ENCODE data around the gene RNGTT. TPM values are rescaled to one million over a fixed set of nuclear protein-coding genes. Genes with fewer than 3 reads are reported as not detected.

RNGTT gene
- total RNA-seq, 2 donors from 2014 or later, result 7.8 to 11.4 TPM

DNA sequence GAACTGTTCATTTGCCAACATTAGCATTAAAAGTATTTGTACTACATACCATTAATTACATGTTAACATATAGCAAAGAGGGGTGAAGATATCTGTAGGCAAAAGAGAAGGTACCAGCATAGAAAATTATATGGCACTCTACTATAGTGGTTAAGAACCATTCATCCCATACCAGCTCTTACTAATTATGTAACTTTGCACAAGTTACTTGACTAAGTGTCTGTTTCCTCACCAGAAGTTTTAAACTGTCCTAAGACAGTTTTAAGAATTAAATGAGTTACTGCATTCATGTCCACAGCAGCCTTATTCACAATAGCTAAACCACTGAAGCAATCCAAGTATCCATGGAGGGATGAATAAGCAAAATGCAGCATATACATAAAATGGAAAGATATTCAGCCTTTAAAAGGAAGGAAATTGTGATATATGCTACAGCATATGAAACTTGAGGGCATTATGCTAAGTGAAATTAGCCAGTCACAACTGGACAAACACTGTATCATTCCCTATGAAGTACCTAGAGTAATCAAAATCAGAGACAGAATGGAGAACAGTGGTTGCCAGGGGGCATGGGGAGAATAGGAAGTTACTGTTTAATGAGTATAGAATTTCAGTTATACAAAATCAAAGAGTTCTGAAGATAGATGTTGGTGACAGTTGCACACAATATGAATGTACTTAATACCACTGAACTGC lies 98.9 kb downstream of the RNGTT start:
- DNase-seq, result no peak
- H3K4me3 ChIP-seq, result no peak overlapping the region
- no peak overlapping the region for H3K27ac ChIP-seq
- H3K36me3 ChIP-seq, result no peaks in the 10 kb centered on the region
- H3K27me3 ChIP-seq, result no peaks in the 10 kb centered on the region
- no peak for TF ChIP-seq CTCF (IDR thresholded peaks at IDR 0.05)
- no peaks in the 10 kb centered on the region for H3K9me3 ChIP-seq
- no peak overlapping the region for H3K9ac ChIP-seq (ENCODE audit: low read depth in 2 of 2, low read length in 2 of 2)
- intact Hi-C loops (cut with DNase I), result loop anchor here (5.0 kb wide), 1 partner anchor 932 kb away; no protein-coding TSS in a partner anchor
- no peaks in the 10 kb centered on the region for H3K4me1 ChIP-seq

- Histone ChIP-seq H3K27me3 (no peaks in the 10 kb centered on the region), H3K9ac (ENCODE audit: low read depth in 2 of 2, low read length in 2 of 2) (no peak overlapping the region), H3K36me3 (no peaks in the 10 kb centered on the region), H3K27ac (no peak overlapping the region), H3K4me1 (no peaks in the 10 kb centered on the region), H3K9me3 (no peaks in the 10 kb centered on the region), H3K4me3 (no peak overlapping the region)
- no peak for DNase-seq
- no peak for TF ChIP-seq CTCF (IDR thresholded peaks at IDR 0.05)
- intact Hi-C loops (cut with DNase I), result no loop called here
Measured at GRCh38 chr6:88860310-88860709, 103.1 kb downstream of the RNGTT start.

- H3K36me3 ChIP-seq, result no peaks in the 10 kb centered on the region
- TF ChIP-seq CTCF (IDR thresholded peaks at IDR 0.05), result no peak
- H3K4me3 ChIP-seq, result no peak overlapping the region
- no peaks in the 10 kb centered on the region for H3K4me1 ChIP-seq
- DNase-seq, result no peak
- intact Hi-C loops (cut with DNase I), result no loop called here
- no peaks in the 10 kb centered on the region for H3K9me3 ChIP-seq
- no peak overlapping the region for H3K27ac ChIP-seq
- H3K9ac ChIP-seq (ENCODE audit: low read depth in 2 of 2, low read length in 2 of 2), result no peak overlapping the region
- no peaks in the 10 kb centered on the region for H3K27me3 ChIP-seq
Measured at GRCh38 chr6:88858455-88858854, 105.0 kb downstream of the RNGTT start.

DNA sequence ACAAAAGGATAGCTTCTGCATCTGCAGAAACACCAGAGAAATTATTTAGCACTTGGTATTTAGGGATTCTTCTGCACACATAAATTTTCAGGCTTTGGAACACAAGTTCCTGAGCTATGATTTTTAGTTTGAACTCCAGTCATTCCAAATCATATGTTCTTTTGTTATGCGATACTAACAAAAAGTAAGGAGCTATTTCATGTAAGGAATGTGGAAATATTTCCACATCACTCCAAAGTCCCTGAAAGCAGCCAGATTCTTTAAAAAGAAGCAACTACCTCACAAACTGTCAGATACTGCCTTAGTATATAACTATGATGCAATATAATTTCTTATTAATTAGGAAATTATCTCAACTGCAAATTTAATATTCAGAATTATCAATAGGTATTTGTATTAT lies 106.9 kb downstream of the RNGTT start:
- no peaks in the 10 kb centered on the region for H3K9me3 ChIP-seq
- H3K36me3 ChIP-seq, result no peaks in the 10 kb centered on the region
- intact Hi-C loops (cut with DNase I), result no loop called here
- TF ChIP-seq CTCF (IDR thresholded peaks at IDR 0.05), result no peak
- H3K27ac ChIP-seq, result no peak overlapping the region
- H3K9ac ChIP-seq (ENCODE audit: low read depth in 2 of 2, low read length in 2 of 2), result no peak overlapping the region
- H3K27me3 ChIP-seq, result no peaks in the 10 kb centered on the region
- no peak for DNase-seq
- no peaks in the 10 kb centered on the region for H3K4me1 ChIP-seq
- no peak overlapping the region for H3K4me3 ChIP-seq

DNA sequence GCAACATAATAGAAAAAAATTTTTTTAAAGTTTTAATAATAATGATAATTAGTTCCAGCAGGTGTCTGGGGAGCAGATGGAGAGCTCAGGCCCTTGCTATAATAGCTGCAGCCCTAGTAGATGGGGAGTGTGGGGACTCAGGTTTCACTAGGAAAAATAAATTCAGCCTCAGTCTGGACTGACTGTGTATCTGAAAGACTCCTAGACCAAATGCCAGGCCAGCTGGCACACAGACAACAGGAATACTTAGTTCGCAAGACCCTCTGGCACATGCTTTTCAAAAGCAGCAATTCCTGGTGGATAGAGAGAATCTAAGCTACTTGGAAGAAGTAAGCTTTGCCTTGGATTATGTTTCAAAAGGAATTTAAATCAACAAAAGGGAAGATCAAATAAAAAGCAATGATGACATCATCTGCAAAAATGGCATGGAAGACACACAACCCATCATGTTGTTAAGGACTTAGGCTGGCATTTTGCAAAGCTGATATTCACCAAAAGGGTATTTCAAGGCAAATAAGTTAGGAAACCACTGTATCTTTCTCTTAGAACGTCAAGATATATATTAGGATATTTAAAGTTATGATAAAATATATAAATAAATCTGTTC lies 107.8 kb downstream of the RNGTT start:
- no peak for TF ChIP-seq CTCF (IDR thresholded peaks at IDR 0.05)
- intact Hi-C loops (cut with DNase I), result no loop called here
- Histone ChIP-seq H3K27ac (no peak overlapping the region), H3K9me3 (no peaks in the 10 kb centered on the region), H3K4me1 (no peaks in the 10 kb centered on the region), H3K36me3 (no peaks in the 10 kb centered on the region), H3K4me3 (no peak overlapping the region), H3K9ac (ENCODE audit: low read depth in 2 of 2, low read length in 2 of 2) (no peak overlapping the region), H3K27me3 (no peaks in the 10 kb centered on the region)
- no peak for DNase-seq

Measured in colonic mucosa (tissue), 4 donors.